Measurements from ENCODE around the gene TMEM69. TPM values are rescaled to one million over a fixed set of nuclear protein-coding genes. Genes with fewer than 3 reads are reported as not detected.
"Not testable (repeated sequence)": the region's sequence is repeated elsewhere in the genome, so short reads cannot be mapped to it uniquely, and the experiment has no call there.

The TMEM69 gene
- total and polyA plus RNA-seq, 5 donors from 2014 or later = 15.5 to 57.7 (median 53.3) TPM

- H3K36me3 Mint-ChIP-seq = peaks cover 4% of the 10 kb centered on the region
- DNase-seq = no peak
- Histone ChIP-seq H3K4me3 (ENCODE audit: low read depth, low read length) (no peak overlapping the region), H3K4me1 (ENCODE audit: control insufficient read depth, insufficient read depth, low read length, poor library complexity, severe bottlenecking) (peaks cover 20% of the 10 kb centered on the region), H3K27me3 (ENCODE audit: control insufficient read depth, insufficient read depth, low read length) (no peaks in the 10 kb centered on the region), H3K27ac (ENCODE audit: insufficient read depth, low read length, poor library complexity, severe bottlenecking) (no peak overlapping the region), H3K36me3 (ENCODE audit: control insufficient read depth, insufficient read depth, low read length) (peaks cover 13% of the 10 kb centered on the region), H3K9me3 (ENCODE audit: control insufficient read depth in 2 of 2, low read length in 2 of 2) (no peaks in the 10 kb centered on the region)
- H3K4me3 Mint-ChIP-seq = no peak overlapping the region
- peaks cover 32 to 76% (median 56%) of the 10 kb centered on the region in 4 donors for H3K4me1 Mint-ChIP-seq
- no peaks in the 10 kb centered on the region for H3K9me3 Mint-ChIP-seq
- ATAC-seq (ENCODE audit: low read depth in 2 of 2) = no peak
- peak overlapping the region in 2 of 3 donors; percentile 10 to 12 for H3K27ac Mint-ChIP-seq
- no peaks in the 10 kb centered on the region for H3K27me3 Mint-ChIP-seq
Measured at GRCh38 chr1:45669379-45669778, 18.6 kb upstream of the TMEM69 start.

DNA sequence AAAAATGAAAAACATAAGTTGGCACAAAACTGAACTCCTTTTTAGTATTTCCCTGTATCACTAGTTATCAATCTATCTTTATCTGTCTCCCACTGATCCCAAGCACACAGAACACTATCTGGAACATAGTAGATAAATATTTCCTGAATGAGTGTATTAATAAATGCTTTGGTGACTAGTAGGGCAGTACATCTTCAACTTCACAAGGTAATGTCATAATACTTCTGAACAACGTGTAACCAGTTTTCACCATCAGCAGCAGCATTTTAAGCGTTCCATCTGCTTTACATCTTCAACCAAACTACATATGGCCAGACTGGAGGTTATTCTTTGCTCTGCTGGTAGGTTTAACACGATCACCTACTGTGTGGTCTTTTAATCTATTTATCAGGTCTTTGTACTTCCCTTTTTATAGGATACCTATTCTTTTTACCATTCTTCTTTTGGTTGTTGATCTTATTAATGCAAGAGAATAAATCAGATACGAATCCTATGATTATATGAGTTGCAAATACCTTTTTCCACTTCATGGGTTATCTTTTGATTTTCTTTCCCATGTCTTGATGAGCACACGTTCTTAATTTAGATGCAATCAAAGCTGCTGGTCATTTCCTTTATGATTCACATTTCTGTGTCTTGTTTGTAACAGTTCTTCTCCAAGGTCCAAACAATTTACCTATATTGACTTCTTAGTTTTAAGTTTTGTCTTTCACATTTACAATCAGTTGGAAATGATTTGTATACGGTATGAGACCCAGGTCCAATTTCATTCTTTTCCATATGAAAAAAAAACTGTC lies 17.9 kb upstream of the TMEM69 start:
- Mint-ChIP-seq H3K9me3 (no peaks in the 10 kb centered on the region), H3K27ac (peak overlapping the region; percentile 3 to 12 (median 10)), H3K36me3 (peaks cover 7% of the 10 kb centered on the region), H3K4me3 (peak overlapping the region in 2 of 4 donors; percentile 4 to 7), H3K4me1 (peaks cover 32 to 80% (median 59%) of the 10 kb centered on the region in 4 donors), H3K27me3 (no peaks in the 10 kb centered on the region)
- no peak for DNase-seq
- ATAC-seq (ENCODE audit: low read depth in 2 of 2) = no peak
- Histone ChIP-seq H3K27ac (ENCODE audit: insufficient read depth, low read length, poor library complexity, severe bottlenecking) (no peak overlapping the region), H3K27me3 (ENCODE audit: control insufficient read depth, insufficient read depth, low read length) (no peaks in the 10 kb centered on the region), H3K36me3 (ENCODE audit: control insufficient read depth, insufficient read depth, low read length) (peaks cover 10% of the 10 kb centered on the region), H3K9me3 (ENCODE audit: control insufficient read depth in 2 of 2, low read length in 2 of 2) (no peaks in the 10 kb centered on the region), H3K4me3 (ENCODE audit: low read depth, low read length) (peak overlapping the region; percentile 4), H3K4me1 (ENCODE audit: control insufficient read depth, insufficient read depth, low read length, poor library complexity, severe bottlenecking) (peaks cover 24% of the 10 kb centered on the region)

DNA sequence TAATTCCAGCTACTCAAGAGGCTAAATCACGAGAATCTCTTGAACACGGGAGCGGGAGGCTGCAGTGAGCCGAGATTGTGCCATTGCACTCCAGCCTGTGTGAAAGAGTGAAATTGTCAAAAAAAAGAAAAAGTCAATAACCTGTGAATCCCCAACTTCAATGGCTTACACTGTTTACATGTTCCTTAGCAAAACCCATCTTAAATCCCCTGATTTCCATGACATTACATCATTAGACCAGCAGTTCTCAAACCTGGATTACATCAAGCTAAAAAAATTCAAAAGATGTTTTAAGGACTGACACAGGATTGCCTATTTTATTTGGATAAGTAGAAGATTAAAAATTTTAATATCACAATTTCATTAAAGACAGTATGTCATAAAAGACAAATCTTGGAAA lies 14.0 kb upstream of the TMEM69 start:
- H3K36me3 Mint-ChIP-seq = peaks cover 3% of the 10 kb centered on the region
- peak overlapping the region in 1 of 4 donors; percentile 36 for H3K4me3 Mint-ChIP-seq
- H3K27ac Mint-ChIP-seq = peak overlapping the region in 1 of 3 donors; percentile 5
- DNase-seq = no peak
- no peaks in the 10 kb centered on the region for H3K9me3 Mint-ChIP-seq
- no peaks in the 10 kb centered on the region for H3K27me3 Mint-ChIP-seq
- Histone ChIP-seq H3K27ac (ENCODE audit: insufficient read depth, low read length, poor library complexity, severe bottlenecking) (no peak overlapping the region), H3K4me1 (ENCODE audit: control insufficient read depth, insufficient read depth, low read length, poor library complexity, severe bottlenecking) (peaks cover 31% of the 10 kb centered on the region), H3K27me3 (ENCODE audit: control insufficient read depth, insufficient read depth, low read length) (no peaks in the 10 kb centered on the region), H3K4me3 (ENCODE audit: low read depth, low read length) (no peak overlapping the region), H3K9me3 (ENCODE audit: control insufficient read depth in 2 of 2, low read length in 2 of 2) (no peaks in the 10 kb centered on the region), H3K36me3 (ENCODE audit: control insufficient read depth, insufficient read depth, low read length) (peaks cover 6% of the 10 kb centered on the region)
- peaks cover 33 to 88% (median 72%) of the 10 kb centered on the region in 4 donors for H3K4me1 Mint-ChIP-seq
- no peak for ATAC-seq (ENCODE audit: low read depth in 2 of 2)

- no peaks in the 10 kb centered on the region for H3K9me3 Mint-ChIP-seq
- H3K4me3 ChIP-seq (ENCODE audit: low read depth, low read length) = no peak overlapping the region
- no peaks in the 10 kb centered on the region for H3K27me3 Mint-ChIP-seq
- H3K27me3 ChIP-seq (ENCODE audit: control insufficient read depth, insufficient read depth, low read length) = no peaks in the 10 kb centered on the region
- peaks cover 3% of the 10 kb centered on the region for H3K36me3 Mint-ChIP-seq
- peak overlapping the region in 2 of 4 donors; percentile 12 to 36 for H3K4me3 Mint-ChIP-seq
- no peak for ATAC-seq (ENCODE audit: low read depth in 2 of 2)
- H3K27ac ChIP-seq (ENCODE audit: insufficient read depth, low read length, poor library complexity, severe bottlenecking) = no peak overlapping the region
- peak overlapping the region in 1 of 3 donors; percentile 5 for H3K27ac Mint-ChIP-seq
- H3K36me3 ChIP-seq (ENCODE audit: control insufficient read depth, insufficient read depth, low read length) = peaks cover 4% of the 10 kb centered on the region
- DNase-seq = no peak
- H3K4me1 Mint-ChIP-seq = peaks cover 36 to 88% (median 74%) of the 10 kb centered on the region in 4 donors
- H3K9me3 ChIP-seq (ENCODE audit: control insufficient read depth in 2 of 2, low read length in 2 of 2) = no peaks in the 10 kb centered on the region
- peaks cover 37% of the 10 kb centered on the region for H3K4me1 ChIP-seq (ENCODE audit: control insufficient read depth, insufficient read depth, low read length, poor library complexity, severe bottlenecking)
Measured at GRCh38 chr1:45674478-45674877, 13.5 kb upstream of the TMEM69 start.

DNA sequence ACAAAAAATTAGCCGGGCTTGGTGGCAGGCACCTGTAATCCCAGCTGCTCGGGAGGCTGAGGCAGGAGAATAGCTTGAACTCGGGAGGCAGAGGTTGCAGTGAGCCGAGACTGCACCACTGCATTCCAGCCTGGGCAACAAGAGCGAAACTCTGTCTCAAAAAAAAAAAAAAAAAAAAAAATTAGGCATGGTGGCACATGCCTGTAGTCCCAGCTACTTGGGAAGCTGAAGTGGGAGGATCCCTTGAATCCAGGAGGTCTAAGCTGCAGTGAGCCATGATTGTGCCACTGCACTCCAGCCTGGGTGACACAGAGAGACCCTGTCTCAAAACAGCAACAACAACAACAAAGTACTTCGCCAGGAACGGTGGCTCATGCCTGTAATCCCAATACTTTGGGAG lies 11.4 kb upstream of the TMEM69 start:
- H3K27me3 ChIP-seq (ENCODE audit: control insufficient read depth, insufficient read depth, low read length); H3K4me3 ChIP-seq (ENCODE audit: low read depth, low read length); H3K27me3 Mint-ChIP-seq; H3K9me3 Mint-ChIP-seq; H3K36me3 Mint-ChIP-seq; ATAC-seq (ENCODE audit: low read depth in 2 of 2); DNase-seq; H3K36me3 ChIP-seq (ENCODE audit: control insufficient read depth, insufficient read depth, low read length); H3K9me3 ChIP-seq (ENCODE audit: control insufficient read depth in 2 of 2, low read length in 2 of 2); H3K27ac ChIP-seq (ENCODE audit: insufficient read depth, low read length, poor library complexity, severe bottlenecking): not testable (repeated sequence)
- Mint-ChIP-seq H3K4me1 (peaks cover 37 to 92% (median 75%) of the 10 kb centered on the region in 4 donors), H3K27ac (peak overlapping the region in 2 of 3 donors; percentile 25 to 45), H3K4me3 (peak overlapping the region in 3 of 4 donors; percentile 21 to 45 (median 44))
- peaks cover 51% of the 10 kb centered on the region for H3K4me1 ChIP-seq (ENCODE audit: control insufficient read depth, insufficient read depth, low read length, poor library complexity, severe bottlenecking)

DNA sequence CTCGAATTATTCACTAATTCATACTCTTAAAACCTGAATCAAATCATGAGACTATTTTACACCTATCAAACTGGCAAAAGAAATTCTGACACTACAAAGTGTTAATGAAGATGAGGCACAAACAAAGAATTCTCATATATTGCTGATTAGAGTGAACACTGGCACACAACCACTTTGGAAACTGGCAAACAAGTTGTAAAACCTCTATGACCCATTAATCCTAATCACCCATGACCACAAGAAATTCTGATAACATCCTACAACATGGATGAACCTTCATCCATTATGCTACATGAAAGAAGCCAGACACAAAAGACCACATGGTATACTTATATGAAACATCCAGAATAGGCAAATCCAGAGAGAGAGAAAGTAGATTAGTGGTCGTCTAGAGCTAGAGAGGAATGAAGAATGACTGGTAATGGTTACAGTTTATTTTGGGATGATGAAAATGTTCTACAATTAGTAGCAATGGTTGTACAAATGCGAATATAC lies 10.2 kb upstream of the TMEM69 start:
- DNase-seq (no peak), ATAC-seq (ENCODE audit: low read depth in 2 of 2) (no peak)
- Mint-ChIP-seq H3K27me3 (no peaks in the 10 kb centered on the region), H3K9me3 (no peaks in the 10 kb centered on the region), H3K36me3 (peaks cover 3% of the 10 kb centered on the region), H3K27ac (peak overlapping the region in 1 of 3 donors; percentile 76), H3K4me1 (peaks cover 42 to 96% (median 79%) of the 10 kb centered on the region in 4 donors), H3K4me3 (peak overlapping the region in 3 of 4 donors; percentile 0 to 40 (median 5))
- H3K36me3 ChIP-seq (ENCODE audit: control insufficient read depth, insufficient read depth, low read length) = peaks cover 2% of the 10 kb centered on the region
- no peak overlapping the region for H3K27ac ChIP-seq (ENCODE audit: insufficient read depth, low read length, poor library complexity, severe bottlenecking)
- H3K4me3 ChIP-seq (ENCODE audit: low read depth, low read length) = peak overlapping the region; percentile 42
- H3K27me3 ChIP-seq (ENCODE audit: control insufficient read depth, insufficient read depth, low read length) = no peaks in the 10 kb centered on the region
- H3K4me1 ChIP-seq (ENCODE audit: control insufficient read depth, insufficient read depth, low read length, poor library complexity, severe bottlenecking) = peaks cover 55% of the 10 kb centered on the region
- H3K9me3 ChIP-seq (ENCODE audit: control insufficient read depth in 2 of 2, low read length in 2 of 2) = no peaks in the 10 kb centered on the region

DNA sequence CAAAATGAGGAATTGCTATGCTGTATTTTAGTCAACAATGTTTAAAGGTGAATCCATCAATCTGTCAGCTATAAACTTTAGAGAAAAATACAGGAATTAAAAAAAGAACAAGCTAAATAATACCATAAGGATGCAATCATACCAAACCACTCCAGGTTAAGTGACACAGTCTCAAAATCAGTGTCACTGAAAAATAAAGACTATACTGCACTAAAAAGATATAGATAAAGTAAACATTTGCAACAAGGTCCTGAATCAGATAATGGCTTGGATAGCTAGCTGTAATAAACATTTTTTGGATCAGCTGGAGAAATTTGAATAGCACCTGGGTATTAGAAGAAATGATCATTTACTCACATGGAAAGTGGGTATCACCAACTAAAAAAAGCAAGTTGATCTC lies 9.5 kb upstream of the TMEM69 start:
- DNase-seq (no peak), ATAC-seq (ENCODE audit: low read depth in 2 of 2) (no peak)
- H3K27me3 Mint-ChIP-seq = no peaks in the 10 kb centered on the region
- peaks cover 59% of the 10 kb centered on the region for H3K4me1 ChIP-seq (ENCODE audit: control insufficient read depth, insufficient read depth, low read length, poor library complexity, severe bottlenecking)
- no peaks in the 10 kb centered on the region for H3K9me3 ChIP-seq (ENCODE audit: control insufficient read depth in 2 of 2, low read length in 2 of 2)
- H3K4me1 Mint-ChIP-seq = peaks cover 40 to 96% (median 74%) of the 10 kb centered on the region in 4 donors
- no peaks in the 10 kb centered on the region for H3K9me3 Mint-ChIP-seq
- H3K27me3 ChIP-seq (ENCODE audit: control insufficient read depth, insufficient read depth, low read length) = no peaks in the 10 kb centered on the region
- peak overlapping the region in 2 of 4 donors; percentile 11 to 40 for H3K4me3 Mint-ChIP-seq
- H3K36me3 ChIP-seq (ENCODE audit: control insufficient read depth, insufficient read depth, low read length) = peaks cover 2% of the 10 kb centered on the region
- H3K4me3 ChIP-seq (ENCODE audit: low read depth, low read length) = peak overlapping the region; percentile 42
- H3K36me3 Mint-ChIP-seq = peaks cover 3% of the 10 kb centered on the region
- H3K27ac Mint-ChIP-seq = no peak overlapping the region
- no peak overlapping the region for H3K27ac ChIP-seq (ENCODE audit: insufficient read depth, low read length, poor library complexity, severe bottlenecking)

All from CD4-positive, CD25-positive, alpha-beta regulatory T cell (primary cell).